Pericardium fibroblast (primary cell): Measurements from ENCODE around the gene LDHAL6B. TPM values are rescaled to one million over a fixed set of nuclear protein-coding genes. Genes with fewer than 3 reads are reported as not detected.

Experiments used
- total RNA-seq: library from RNA; depleted of rRNA; stranded (reverse); fragments of >200 nt; gene quantifications from 2 replicates; pipeline ENCODE4 v1.2.3, GENCODE V29; 2015

The LDHAL6B gene
- total RNA-seq: not detected in 2 replicates

GRCh38 chr15:59206623-59207183 lies at the start of gene LDHAL6B:
LDHAL6B (plus strand) TSS chr15:59206843; CDS start chr15:59206941, 98 bp downstream.

Other genes starting within 250 kb of the LDHAL6B start
- gene RNF111, start 219.2 kb upstream of the LDHAL6B start, total RNA-seq: 10.9 and 22.3 TPM in 2 replicates
- gene CCNB2, start 101.7 kb upstream of the LDHAL6B start, total RNA-seq: 4.9 TPM in 2 replicates
- gene MYO1E, start 166.0 kb downstream of the LDHAL6B start, total RNA-seq: 88.0 and 95.3 TPM in 2 replicates
- gene FAM81A, start 231.3 kb downstream of the LDHAL6B start, total RNA-seq: 0.12 TPM in 1 of 2 replicates, not detected in the other